H9 (cell line): ENCODE results near the gene PNLDC1. TPM values are rescaled to one million over a fixed set of nuclear protein-coding genes. Genes with fewer than 3 reads are reported as not detected.

Source experiments
- DNase-seq: peaks from one replicate; pipeline ENCODE4 v3.0.0-alpha.2; 2017
- H2AFZ ChIP-seq: one replicate; pipeline ENCODE4 v1.6.1; 2013; ENCODE audit warnings: mild to moderate bottlenecking, low read length, control low read depth, moderate library complexity
- H2AK5ac ChIP-seq: 2 replicates; pipeline ENCODE4 v1.6.1; 2013; ENCODE audit warnings: low read length, control low read depth, mixed read lengths; ENCODE audit not compliant: insufficient read length
- H2BK120ac ChIP-seq: one replicate; pipeline ENCODE4 v1.6.1; 2013; ENCODE audit warnings: low read depth, mild to moderate bottlenecking, low read length, control low read depth, inconsistent platforms; ENCODE audit not compliant: poor library complexity, severe bottlenecking
- H2BK12ac ChIP-seq: 2 replicates; pipeline ENCODE4 v1.6.1; 2013; ENCODE audit warnings: low read length, control low read depth, mixed read lengths, low read depth; ENCODE audit not compliant: insufficient read length
- H2BK15ac ChIP-seq: 2 replicates; pipeline ENCODE4 v1.6.1; 2013; ENCODE audit warnings: low read depth, low read length, control low read depth
- H2BK20ac ChIP-seq: one replicate; pipeline ENCODE4 v1.6.1; 2013; ENCODE audit warnings: low read depth, mild to moderate bottlenecking, low read length, control low read depth, inconsistent platforms; ENCODE audit not compliant: poor library complexity, severe bottlenecking
- H2BK5ac ChIP-seq: 2 replicates; pipeline ENCODE4 v1.6.1; 2013; ENCODE audit warnings: low read length, control low read depth, mixed read lengths; ENCODE audit not compliant: insufficient read length
- H3K14ac ChIP-seq: 2 replicates; pipeline ENCODE4 v1.6.1; 2013; ENCODE audit warnings: low read length, control low read depth; ENCODE audit not compliant: insufficient read depth
- H3K18ac ChIP-seq: 2 replicates; pipeline ENCODE4 v1.6.1; 2013; ENCODE audit warnings: low read depth, mild to moderate bottlenecking, mixed read lengths, low read length, control low read depth; ENCODE audit not compliant: insufficient read length
- H3K23ac ChIP-seq: 2 replicates; pipeline ENCODE4 v1.6.1; 2013; ENCODE audit warnings: low read length, control low read depth, mixed read lengths, low read depth; ENCODE audit not compliant: insufficient read length
- H3K23me2 ChIP-seq: 2 replicates; pipeline ENCODE4 v1.6.1; 2013; ENCODE audit warnings: low read depth, mild to moderate bottlenecking, mixed read lengths, low read length, control low read depth; ENCODE audit not compliant: insufficient read length, poor library complexity, severe bottlenecking
- H3K27ac ChIP-seq: 2 replicates; pipeline ENCODE4 v1.5.1; 2013; ENCODE audit warnings: low read length, control low read depth, mixed read lengths, low read depth; ENCODE audit not compliant: insufficient read length
- H3K27me3 ChIP-seq: 2 replicates; pipeline ENCODE4 v1.6.1; 2013; ENCODE audit warnings: low read length, control low read depth, inconsistent platforms; ENCODE audit not compliant: insufficient read depth
- H3K4ac ChIP-seq: 2 replicates; pipeline ENCODE4 v1.6.1; 2013; ENCODE audit warnings: low read depth, mild to moderate bottlenecking, control low read depth, inconsistent platforms, low read length, moderate library complexity
- H3K4me1 ChIP-seq: 2 replicates; pipeline ENCODE4 v1.6.1; 2013; ENCODE audit warnings: low read length, control low read depth, inconsistent platforms; ENCODE audit not compliant: insufficient read depth
- H3K4me2 ChIP-seq: 2 replicates; pipeline ENCODE4 v1.6.1; 2013; ENCODE audit warnings: low read length, control low read depth, mixed read lengths; ENCODE audit not compliant: insufficient read length, insufficient read depth
- H3K56ac ChIP-seq: 2 replicates; pipeline ENCODE4 v1.6.1; 2013; ENCODE audit warnings: low read depth, mild to moderate bottlenecking, mixed read lengths, low read length, control low read depth; ENCODE audit not compliant: insufficient read length
- H3K79me1 ChIP-seq: 2 replicates; pipeline ENCODE4 v1.6.1; 2013; ENCODE audit warnings: low read depth, mild to moderate bottlenecking, moderate library complexity, low read length, control low read depth, inconsistent platforms; ENCODE audit not compliant: insufficient read depth, poor library complexity, severe bottlenecking
- H3K79me2 ChIP-seq: 2 replicates; pipeline ENCODE4 v1.6.1; 2013; ENCODE audit warnings: low read length, control low read depth, inconsistent platforms; ENCODE audit not compliant: insufficient read depth
- H3K9ac ChIP-seq: 2 replicates; pipeline ENCODE4 v1.6.1; 2013; ENCODE audit warnings: low read length, control low read depth, mixed read lengths; ENCODE audit not compliant: insufficient read length; ENCODE audit errors: extremely low read depth
- H3K9me3 ChIP-seq: one replicate; pipeline ENCODE4 v1.6.1; 2013; ENCODE audit warnings: low read depth, low read length, inconsistent platforms; ENCODE audit not compliant: control insufficient read depth
- H3T11ph ChIP-seq: one replicate; pipeline ENCODE4 v1.6.1; 2013; ENCODE audit warnings: mild to moderate bottlenecking, low read length, control low read depth, inconsistent platforms
- H4K20me1 ChIP-seq: one replicate; pipeline ENCODE4 v1.6.1; 2013; ENCODE audit not compliant: control insufficient read depth, insufficient read length, insufficient read depth
- H4K5ac ChIP-seq: 2 replicates; pipeline ENCODE4 v1.6.1; 2013; ENCODE audit warnings: low read depth, mild to moderate bottlenecking, mixed read lengths, low read length, control low read depth; ENCODE audit not compliant: insufficient read length
- H4K8ac ChIP-seq: replicated peaks from 2 replicates; pipeline ENCODE4 v1.6.1; 2013; ENCODE audit warnings: low read length, control low read depth, mixed read lengths, low read depth; ENCODE audit not compliant: insufficient read length
- H4K91ac ChIP-seq: 2 replicates; pipeline ENCODE4 v1.6.1; 2013; ENCODE audit warnings: low read depth, mild to moderate bottlenecking, moderate library complexity, mixed read lengths, low read length, control low read depth; ENCODE audit not compliant: insufficient read length
- H3K27ac Mint-ChIP-seq, 3 experiments: 2 replicates in 2 of 3; 3 replicates in 1 of 3; pipeline ENCODE4 v1.8.0; 2020 to 2021; ENCODE audit warnings: mixed read lengths in 3 of 3, mild to moderate bottlenecking in 1 of 3, moderate library complexity in 1 of 3
- H3K27me3 Mint-ChIP-seq: 2 replicates; pipeline ENCODE4 v1.8.0; 2021; ENCODE audit warnings: low read depth, mild to moderate bottlenecking, moderate library complexity, mixed read lengths
- H3K36me3 Mint-ChIP-seq, 3 experiments: 2 replicates in 2 of 3; 3 replicates in 1 of 3; pipeline ENCODE4 v1.8.0; 2020 to 2021; ENCODE audit warnings: low read depth in 3 of 3, mixed read lengths in 3 of 3; ENCODE audit not compliant: insufficient read depth in 1 of 3
- H3K4me1 Mint-ChIP-seq, 2 experiments: 2 replicates each; pipeline ENCODE4 v1.8.0; 2020; ENCODE audit warnings: mixed read lengths in 2 of 2
- H3K4me3 Mint-ChIP-seq, 2 experiments: 2 replicates in 1 of 2; 3 replicates in 1 of 2; pipeline ENCODE4 v1.8.0; 2020 to 2021; ENCODE audit warnings: mild to moderate bottlenecking in 2 of 2, mixed read lengths in 2 of 2, moderate library complexity in 1 of 2
- H3K9me3 Mint-ChIP-seq, 2 experiments: 2 replicates in 1 of 2; 3 replicates in 1 of 2; pipeline ENCODE4 v1.8.0; 2020; ENCODE audit warnings: mild to moderate bottlenecking in 2 of 2, mixed read lengths in 2 of 2, moderate library complexity in 1 of 2
- WGBS: extraction: QIAGEN DNeasy Blood & Tissue Kit; methylation state at CpG from one replicate; pipeline ENCODE4 v1.1.7; 2013; ENCODE audit warnings: missing lambda C conversion rate, low lambda C conversion rate, mixed read lengths; ENCODE audit not compliant: insufficient read length; ENCODE audit errors: extremely low coverage; 5-methylcytosine and 5-hydroxymethylcytosine counted together
- total RNA-seq: library from RNA; stranded (reverse); gene quantifications from 2 replicates; pipeline ENCODE4 v1.2.1, GENCODE V29; 2021
- TF ChIP-seq, protein P1 (sequence below): fragments of 200-600 bp; sonication (generic); conservative IDR thresholded peaks from 3 replicates; pipeline ENCODE4 v1.8.0; 2021; ENCODE audit warnings: antibody characterized with exemption, mild to moderate bottlenecking

The PNLDC1 gene
- total RNA-seq, 1 experiment from 2014 or later, result not detected

DNA sequence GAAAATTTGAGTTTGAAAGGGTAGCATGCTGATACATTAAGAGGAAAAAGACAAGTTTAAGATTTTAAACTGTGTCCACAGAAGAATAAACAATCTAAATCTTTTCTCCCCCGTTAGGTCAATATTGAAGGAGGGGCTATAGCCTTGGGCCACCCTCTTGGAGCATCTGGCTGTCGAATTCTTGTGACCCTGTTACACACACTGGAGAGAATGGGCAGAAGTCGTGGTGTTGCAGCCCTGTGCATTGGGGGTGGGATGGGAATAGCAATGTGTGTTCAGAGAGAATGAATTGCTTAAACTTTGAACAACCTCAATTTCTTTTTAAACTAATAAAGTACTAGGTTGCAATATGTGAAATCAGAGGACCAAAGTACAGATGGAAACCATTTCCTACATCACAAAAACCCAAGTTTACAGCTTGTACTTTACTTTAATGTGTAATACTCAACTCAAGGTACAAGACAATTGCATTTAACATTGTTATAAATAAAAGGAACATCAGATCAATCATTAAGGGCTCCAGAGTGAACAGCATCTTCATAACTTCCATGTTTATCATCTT lies 21.5 kb upstream of the PNLDC1 start:
- Histone ChIP-seq H3K23ac (no peak overlapping the region), H3K79me1 (no peaks in the 10 kb centered on the region), H4K8ac (no peak overlapping the region), H3K4me1 (no peaks in the 10 kb centered on the region), H4K91ac (no peak overlapping the region), H4K5ac (no peak overlapping the region), H3K27me3 (no peaks in the 10 kb centered on the region), H3K14ac (no peak overlapping the region), H2AK5ac (no peak overlapping the region), H3K18ac (no peak overlapping the region), H3K9me3 (no peaks in the 10 kb centered on the region), H3K23me2 (no peaks in the 10 kb centered on the region), H2BK20ac (no peak overlapping the region), H3K4me2 (no peak overlapping the region), H3K79me2 (no peaks in the 10 kb centered on the region), H2AFZ (no peak overlapping the region), H3T11ph (no peak overlapping the region), H2BK12ac (no peak overlapping the region), H3K56ac (no peak overlapping the region), H3K9ac (no peak overlapping the region), H3K4ac (no peak overlapping the region), H2BK5ac (no peak overlapping the region), H2BK120ac (no peak overlapping the region), H4K20me1 (no peaks in the 10 kb centered on the region), H2BK15ac (no peak overlapping the region), H3K27ac (no peak overlapping the region)
- WGBS, result no CpG with 5 or more reads among the region's 3 CpGs
- no peak for DNase-seq
- Mint-ChIP-seq H3K36me3 (peaks cover 55 to 98% (median 97%) of the 10 kb centered on the region in 3 experiments; a peak in 6 of 7 replicates), H3K27ac (peak overlapping the region in 1 of 3 experiments; percentile 30; a peak in 2 of 7 replicates), H3K27me3 (no peaks in the 10 kb centered on the region), H3K4me1 (no peaks in the 10 kb centered on the region; a peak in 1 of 4 replicates), H3K9me3 (no peaks in the 10 kb centered on the region), H3K4me3 (no peak overlapping the region)
- TF ChIP-seq, protein P1, sequence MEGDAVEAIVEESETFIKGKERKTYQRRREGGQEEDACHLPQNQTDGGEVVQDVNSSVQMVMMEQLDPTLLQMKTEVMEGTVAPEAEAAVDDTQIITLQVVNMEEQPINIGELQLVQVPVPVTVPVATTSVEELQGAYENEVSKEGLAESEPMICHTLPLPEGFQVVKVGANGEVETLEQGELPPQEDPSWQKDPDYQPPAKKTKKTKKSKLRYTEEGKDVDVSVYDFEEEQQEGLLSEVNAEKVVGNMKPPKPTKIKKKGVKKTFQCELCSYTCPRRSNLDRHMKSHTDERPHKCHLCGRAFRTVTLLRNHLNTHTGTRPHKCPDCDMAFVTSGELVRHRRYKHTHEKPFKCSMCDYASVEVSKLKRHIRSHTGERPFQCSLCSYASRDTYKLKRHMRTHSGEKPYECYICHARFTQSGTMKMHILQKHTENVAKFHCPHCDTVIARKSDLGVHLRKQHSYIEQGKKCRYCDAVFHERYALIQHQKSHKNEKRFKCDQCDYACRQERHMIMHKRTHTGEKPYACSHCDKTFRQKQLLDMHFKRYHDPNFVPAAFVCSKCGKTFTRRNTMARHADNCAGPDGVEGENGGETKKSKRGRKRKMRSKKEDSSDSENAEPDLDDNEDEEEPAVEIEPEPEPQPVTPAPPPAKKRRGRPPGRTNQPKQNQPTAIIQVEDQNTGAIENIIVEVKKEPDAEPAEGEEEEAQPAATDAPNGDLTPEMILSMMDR, result no peak
